GM21515 (cell line): ENCODE data around the gene INTS7.

Experiments
- ATAC-seq: cut with Tn5 transposase; IDR thresholded peaks from one replicate; pipeline ENCODE4 v1.9.1; 2021; ENCODE audit not compliant: unreplicated experiment

The INTS7 gene

DNA sequence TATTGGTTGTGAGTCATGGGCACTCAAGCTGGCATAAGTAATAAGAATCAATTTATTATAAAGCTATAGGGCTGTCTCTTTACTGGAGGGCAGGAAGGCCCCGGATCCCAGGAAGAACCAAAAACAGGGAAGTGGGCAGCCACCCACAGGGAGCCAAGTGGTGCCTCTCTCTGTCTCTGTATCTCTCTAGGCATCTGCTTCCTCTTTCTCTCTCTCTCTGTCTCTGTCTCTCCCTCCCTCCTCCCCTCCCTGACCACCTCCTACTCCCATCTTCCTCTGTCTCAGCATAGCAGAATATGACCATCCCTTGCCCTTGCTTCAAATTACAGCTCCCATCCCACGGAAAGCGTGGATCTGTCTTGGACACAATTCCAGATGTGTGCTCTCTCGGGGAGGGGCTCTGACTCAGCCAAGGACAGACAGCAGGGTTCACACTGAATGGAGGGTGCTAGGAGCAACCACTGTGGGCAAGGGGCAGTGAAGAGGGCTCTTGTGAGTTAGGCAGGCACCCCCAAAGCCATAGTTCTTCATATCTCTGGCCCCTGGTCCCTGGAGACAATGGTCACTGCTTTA, 124.4 kb downstream of the INTS7 start:
- ATAC-seq: no peak

DNA sequence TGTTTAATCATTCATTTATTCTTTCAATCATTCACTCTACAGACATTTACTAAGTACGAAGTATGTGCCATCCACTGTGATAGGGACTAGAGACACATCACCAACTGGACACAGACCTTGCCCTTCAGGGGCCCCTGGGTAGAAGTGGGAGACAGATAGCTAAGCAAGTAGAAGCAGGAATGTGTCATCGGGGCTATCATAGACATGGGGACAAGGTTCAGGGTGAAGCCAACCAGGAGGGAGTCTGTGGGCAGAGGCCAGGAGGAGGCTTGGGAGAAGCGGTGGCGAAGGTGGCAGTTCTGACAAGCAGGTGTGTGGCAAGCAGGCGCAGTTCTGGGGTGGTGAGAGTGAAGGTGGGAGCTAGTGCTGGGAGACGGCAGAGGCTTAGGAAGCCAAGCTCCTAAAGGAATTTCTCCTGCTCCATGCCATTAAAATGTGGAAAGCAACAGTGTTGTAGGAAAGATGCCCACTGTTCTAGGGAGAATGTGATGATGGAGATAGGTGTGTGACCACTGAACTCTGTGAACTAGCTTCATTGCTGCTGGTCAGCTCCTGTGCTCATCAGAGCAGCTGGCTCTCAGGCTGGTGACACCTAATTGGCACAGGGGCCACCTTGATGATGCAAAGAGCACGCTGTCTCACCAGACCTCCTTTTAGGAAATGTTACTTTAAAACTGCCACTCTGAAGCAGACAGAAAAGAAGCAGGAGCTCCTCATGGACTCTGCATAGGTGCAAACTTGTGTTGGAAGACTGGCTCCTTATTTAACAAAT, 125.1 kb downstream of the INTS7 start:
- no peak for ATAC-seq

DNA sequence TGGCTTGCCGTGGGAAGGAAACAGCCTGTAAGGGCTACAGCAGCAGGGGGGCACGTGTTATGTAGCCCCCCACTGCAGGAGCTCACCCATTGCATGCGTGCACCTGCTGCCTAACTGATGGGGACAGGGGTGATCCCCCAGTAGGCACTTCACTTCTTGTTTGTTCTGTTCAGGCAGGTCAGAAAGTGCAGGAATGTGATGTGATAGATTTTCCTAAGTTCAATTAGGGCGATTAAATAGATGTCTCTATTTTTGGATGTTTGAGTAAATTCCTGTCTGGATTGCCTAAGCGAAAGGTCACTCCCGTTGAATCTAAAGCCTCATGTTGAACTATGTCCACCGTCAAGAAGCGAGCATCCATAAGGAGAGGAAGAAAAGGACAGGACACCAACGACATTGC, 126.0 kb downstream of the INTS7 start:
- no peak for ATAC-seq

DNA sequence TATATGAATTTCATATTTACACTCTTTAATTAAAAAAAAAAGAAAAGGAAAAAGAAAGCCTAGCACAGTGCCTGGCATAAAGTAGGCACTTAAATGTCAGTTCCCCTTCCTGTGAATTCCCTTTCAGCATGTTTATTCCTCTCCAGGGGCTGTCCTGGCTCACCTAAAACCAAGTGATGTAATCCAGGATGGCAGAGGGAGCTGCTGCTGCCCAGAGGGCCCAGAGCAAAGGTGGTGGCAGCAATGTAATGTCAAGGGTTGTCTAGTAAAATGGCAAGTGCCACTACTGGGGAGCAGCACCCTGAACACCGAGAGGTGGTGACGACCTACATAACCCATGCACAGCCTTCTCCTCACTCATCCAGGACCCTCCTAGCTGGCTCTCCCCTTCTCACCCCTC, 126.4 kb downstream of the INTS7 start:
- no peak for ATAC-seq

DNA sequence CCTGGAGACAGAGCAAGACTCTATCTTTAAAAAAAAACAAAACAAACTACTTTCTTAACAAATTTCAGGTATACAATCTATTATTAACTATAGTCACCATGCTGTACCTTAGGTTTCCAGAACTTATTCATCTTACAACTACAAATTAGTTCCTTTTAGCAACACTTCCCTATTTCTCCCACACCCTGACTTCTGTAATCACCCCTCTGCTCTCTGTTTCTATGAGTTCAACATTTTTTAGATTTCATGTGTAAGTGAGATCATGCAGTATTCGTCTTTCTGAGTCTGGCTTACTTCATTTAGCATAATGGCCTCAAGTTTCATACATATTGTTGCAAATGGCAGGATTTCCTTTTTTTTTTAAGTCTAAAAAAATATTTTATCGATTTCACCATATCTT, 126.9 kb downstream of the INTS7 start:
- peak; percentile 66 for ATAC-seq

DNA sequence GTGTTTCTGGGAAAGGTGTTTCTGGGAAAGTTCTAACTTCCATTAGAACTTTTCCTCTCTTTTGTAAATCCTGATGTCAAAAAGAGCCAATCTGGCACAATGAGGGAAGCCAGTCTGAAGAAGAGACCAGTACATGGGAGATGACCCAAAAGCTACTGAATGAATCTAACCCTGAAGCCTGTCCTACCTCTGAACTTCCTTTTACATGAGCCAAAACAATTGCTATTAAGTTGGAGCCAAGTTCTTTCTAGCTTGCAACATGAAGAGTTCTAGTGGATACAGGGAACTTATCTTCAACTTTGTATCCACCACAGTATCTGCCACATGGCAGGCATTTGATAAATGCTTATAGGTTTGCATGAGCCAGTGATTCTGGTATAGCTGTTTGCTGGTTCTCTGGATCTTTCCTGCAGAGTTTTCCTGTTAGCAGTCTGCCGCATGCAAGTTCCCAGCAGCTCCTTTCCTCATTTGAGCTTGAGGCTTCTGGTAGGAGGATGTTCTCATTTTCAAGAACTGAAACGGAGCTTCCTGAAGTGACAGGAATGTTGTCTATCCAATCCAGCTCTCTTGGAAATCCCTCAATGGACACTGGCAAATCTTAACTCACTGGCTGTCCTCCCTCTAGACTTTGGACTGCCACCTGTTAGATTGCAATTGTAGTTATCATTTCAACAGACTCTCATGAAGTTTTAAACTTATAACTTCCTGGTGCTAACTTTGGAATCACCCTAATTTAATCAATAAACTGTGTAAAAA, 131.7 kb downstream of the INTS7 start:
- ATAC-seq: no peak

DNA sequence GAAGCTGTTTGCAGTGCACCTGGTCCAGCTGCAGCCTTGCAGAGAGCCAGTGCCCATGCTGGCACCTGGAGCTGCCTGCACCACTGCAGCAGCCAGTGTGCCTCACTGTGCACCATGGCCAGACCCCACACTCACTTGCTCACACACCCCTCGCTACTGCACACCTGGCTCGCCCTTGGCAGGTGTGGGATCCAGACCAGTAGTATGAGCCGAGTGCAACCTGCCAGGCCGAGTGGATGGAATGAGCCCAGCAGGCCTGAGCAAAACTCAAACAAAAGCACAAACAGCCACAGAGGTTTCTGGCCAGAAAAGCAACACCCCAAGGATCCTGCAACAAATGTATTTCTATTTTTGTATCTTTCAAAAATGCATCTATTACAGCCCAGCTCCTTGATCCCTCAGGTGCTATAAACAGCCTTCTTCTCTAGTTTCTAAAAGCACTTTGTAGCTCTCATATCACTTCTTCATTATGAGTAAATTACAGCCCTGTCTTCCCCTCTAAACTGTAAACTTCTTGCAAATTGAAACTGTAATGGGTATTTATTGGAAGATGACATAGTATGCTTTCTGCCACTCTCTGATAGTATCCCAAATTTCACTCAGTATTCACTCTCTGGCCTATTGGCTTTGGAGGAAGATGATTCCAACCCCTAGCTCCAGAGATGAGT, 132.6 kb downstream of the INTS7 start:
- no peak for ATAC-seq

DNA sequence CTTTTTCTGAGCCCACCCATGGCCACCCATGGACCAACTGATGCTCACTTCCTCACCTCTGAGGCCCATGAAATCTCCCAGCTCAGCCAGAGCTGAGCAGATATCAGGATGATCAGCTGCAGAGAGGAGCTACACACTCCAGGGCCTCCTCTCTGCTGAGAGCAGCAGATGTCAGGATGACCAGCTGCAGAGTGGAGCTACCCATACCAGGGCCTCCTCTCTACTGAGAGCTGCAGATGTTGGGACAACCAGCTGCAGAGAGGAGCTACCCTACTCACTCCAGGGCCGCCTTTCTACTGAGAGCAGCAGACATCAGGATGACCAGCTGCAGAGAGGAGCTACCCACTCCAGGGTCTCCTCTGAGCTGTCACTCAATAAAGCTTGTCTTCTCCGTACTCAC, 133.4 kb downstream of the INTS7 start:
- no peak for ATAC-seq

DNA sequence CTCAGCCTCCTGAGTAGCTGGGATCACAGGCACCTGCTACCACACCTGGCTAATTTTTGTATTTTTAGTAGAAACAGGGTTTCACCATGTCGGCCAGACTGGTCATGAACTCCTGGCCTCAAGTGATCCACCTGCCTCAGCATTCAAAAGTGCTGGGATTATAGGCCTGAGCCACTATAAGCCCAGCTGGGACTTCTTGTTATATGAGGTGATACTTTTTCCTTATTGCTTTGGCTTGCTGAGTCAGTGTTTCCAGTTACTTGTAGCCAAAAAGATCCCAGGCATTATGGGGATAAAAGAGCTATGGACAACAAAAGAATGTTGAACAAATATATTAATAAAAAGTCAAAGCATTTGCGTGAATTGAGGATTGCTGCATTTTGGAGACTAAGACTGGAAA, 134.9 kb downstream of the INTS7 start:
- ATAC-seq: no peak

DNA sequence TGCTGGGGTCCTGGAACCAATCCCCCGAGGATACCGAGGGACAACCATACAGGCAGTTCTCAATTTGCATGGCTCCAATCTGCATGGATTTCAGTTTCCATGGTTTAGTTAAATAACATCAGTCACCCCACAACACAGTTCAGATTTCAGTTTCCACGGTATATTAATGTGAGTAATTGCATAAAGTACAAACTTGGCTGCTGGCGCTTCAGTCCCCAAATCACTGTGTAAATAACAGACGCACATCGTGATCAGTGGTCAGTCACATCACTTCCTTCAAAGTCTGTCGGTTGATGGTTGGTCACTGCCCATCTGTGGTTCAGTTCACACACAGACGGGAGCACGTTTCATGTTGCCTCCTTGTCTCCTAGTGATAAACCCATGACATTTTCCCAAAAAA, 138.4 kb downstream of the INTS7 start:
- ATAC-seq: no peak

DNA sequence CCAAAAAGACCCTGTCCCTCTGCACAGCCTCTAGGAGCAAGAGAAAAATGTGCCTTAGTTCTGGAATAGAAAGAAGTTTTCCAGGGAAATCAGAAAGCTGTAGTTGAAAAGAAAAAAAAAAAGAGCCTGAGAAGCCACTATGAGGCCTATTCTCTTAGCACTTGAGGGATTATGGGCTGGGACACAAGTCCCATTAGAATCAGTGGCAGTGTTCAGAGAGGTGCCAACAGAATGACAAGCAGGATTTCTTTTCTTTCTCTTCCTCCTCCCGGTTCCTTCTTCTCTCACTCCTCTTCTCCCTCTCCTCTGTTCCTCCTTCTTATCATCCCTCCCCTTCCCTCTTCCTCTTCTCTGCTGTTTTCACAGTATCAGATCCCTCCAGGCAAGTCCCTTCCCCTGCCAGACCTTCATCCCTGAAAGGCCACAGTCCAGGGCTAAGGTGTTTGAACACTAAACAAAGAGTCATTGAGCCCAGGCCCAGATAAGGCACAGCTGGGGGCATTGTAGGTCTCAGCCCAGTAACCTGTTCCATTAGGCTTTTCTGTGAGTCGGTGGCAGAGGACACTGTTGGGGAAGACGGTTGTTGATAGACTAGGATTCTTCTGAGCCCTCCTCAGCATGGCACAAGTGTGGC, 140.1 kb downstream of the INTS7 start:
- ATAC-seq: no peak

DNA sequence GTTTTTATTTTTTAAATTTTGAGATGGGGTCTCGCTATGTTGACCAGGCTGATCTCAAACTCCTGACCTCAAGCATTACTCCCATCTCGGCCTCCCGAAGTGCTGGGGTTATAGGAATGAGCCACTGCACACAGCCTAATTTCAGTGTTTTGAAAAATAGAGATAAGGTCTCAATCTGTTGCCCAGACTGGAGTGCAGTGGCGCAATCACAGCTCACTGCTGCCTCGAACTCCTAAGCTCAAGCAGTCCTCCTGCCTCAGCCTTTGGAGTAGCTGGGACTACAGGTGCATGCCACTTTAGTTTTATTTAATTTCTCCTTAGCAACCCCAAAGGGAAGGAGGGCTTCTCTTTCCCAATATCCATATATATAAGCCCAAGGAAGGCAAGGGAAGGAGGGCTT, 141.0 kb downstream of the INTS7 start:
- no peak for ATAC-seq

DNA sequence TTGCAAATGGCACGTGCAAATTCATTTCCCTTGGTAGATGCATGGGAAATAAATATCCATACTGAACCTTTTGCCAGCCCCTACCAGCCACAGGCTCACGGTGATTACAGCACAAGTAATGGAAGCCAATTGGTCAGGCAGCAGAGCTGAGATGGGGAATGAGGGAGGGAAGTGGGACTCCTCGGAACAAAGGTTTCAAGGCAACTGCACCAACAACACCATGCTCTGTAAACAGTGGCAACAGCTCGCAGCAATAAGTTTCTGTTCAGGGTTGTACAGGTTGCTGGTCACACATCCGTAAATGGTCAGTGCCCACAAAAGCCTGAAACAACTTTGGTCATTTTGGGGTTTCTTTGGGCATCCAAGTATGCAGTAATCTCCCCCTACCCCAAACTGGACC, 142.1 kb downstream of the INTS7 start:
- no peak for ATAC-seq

DNA sequence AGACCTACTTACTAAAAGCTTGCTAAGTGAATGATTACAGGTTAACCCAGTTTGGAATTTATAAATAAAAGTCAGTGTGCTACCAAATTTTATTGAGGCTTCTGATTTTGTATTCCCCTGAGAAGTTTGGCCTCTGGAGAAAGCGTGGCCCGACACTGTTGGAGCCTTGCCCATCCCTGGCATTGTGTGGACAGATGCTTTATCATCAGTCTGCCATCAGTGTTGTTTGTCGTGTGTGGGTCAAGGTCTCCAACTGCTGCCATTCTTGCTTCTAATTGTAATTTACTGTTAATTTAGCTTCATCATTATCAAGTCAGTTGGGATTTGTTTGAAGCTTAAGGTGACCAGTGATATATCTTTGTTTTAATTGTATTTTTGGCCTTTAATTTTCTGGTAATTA, 142.8 kb downstream of the INTS7 start:
- ATAC-seq: no peak

DNA sequence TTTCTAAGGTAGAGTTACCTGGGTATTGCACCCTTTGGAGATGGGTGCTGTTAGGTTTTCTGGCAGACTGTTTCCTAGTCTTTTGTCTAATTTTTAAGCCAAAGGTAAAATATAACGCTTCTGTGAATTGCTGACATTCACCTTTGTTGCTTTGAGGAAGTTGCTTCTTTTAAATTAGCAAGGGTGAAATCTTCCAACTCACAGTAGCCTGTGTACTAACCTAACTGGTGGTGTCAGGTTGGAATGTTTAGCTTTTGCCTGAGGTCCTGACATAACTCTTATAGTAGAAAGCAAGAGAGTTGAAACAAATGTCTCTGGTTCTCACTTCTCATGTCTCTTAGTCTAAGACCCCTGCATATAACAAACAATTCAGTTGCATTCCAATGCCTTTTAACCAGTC, 143.6 kb downstream of the INTS7 start:
- ATAC-seq: no peak
